ENCODE measurements around the gene DEFB132. TPM values are rescaled to one million over a fixed set of nuclear protein-coding genes. Genes with fewer than 3 reads are reported as not detected.

Gene DEFB132
- total RNA-seq, 1 donor from 2014 or later, result not detected

GRCh38 chr20:276620-277495 is 19.3 kb downstream of the DEFB132 start:
- H3K27ac Mint-ChIP-seq, result no peak overlapping the region
- peaks cover 3% of the 10 kb centered on the region for H3K9me3 Mint-ChIP-seq
- TF ChIP-seq, protein P1, sequence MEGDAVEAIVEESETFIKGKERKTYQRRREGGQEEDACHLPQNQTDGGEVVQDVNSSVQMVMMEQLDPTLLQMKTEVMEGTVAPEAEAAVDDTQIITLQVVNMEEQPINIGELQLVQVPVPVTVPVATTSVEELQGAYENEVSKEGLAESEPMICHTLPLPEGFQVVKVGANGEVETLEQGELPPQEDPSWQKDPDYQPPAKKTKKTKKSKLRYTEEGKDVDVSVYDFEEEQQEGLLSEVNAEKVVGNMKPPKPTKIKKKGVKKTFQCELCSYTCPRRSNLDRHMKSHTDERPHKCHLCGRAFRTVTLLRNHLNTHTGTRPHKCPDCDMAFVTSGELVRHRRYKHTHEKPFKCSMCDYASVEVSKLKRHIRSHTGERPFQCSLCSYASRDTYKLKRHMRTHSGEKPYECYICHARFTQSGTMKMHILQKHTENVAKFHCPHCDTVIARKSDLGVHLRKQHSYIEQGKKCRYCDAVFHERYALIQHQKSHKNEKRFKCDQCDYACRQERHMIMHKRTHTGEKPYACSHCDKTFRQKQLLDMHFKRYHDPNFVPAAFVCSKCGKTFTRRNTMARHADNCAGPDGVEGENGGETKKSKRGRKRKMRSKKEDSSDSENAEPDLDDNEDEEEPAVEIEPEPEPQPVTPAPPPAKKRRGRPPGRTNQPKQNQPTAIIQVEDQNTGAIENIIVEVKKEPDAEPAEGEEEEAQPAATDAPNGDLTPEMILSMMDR (IDR thresholded peaks at IDR 0.05; ENCODE audit: unreplicated experiment), result no peak
- peaks cover 2% of the 10 kb centered on the region for H3K4me1 Mint-ChIP-seq
- DNase-seq (ENCODE audit: low spot score in 2 of 2, unreplicated experiment in 2 of 2), result no peak
- no peaks in the 10 kb centered on the region for H3K27me3 Mint-ChIP-seq (ENCODE audit: low read depth)
- peaks cover 59% of the 10 kb centered on the region for H3K36me3 Mint-ChIP-seq
- H3K4me3 Mint-ChIP-seq, result no peak overlapping the region

DNA sequence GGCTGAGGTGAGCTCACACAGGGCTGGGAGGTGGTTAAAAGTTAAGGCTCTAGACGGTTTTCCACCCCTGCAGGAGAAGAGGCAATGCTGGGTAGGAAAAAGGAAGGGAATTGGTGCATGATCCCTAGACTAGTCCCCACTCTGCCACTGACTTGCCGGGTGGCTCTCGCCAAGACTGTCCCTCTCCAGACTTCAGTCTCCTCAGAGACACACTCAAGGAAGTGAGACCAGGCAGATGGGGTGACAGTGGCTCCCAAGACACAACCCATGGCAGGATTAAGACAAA is 19.9 kb downstream of the DEFB132 start:
- TF ChIP-seq, protein P1 (IDR thresholded peaks at IDR 0.05; ENCODE audit: unreplicated experiment), result no peak
- H3K27me3 Mint-ChIP-seq (ENCODE audit: low read depth), result no peaks in the 10 kb centered on the region
- DNase-seq (ENCODE audit: low spot score in 2 of 2, unreplicated experiment in 2 of 2), result no peak
- H3K4me1 Mint-ChIP-seq, result peaks cover 2% of the 10 kb centered on the region
- H3K27ac Mint-ChIP-seq, result no peak overlapping the region
- H3K4me3 Mint-ChIP-seq, result no peak overlapping the region
- peaks cover 3% of the 10 kb centered on the region for H3K9me3 Mint-ChIP-seq
- H3K36me3 Mint-ChIP-seq, result peaks cover 62% of the 10 kb centered on the region

GRCh38 chr20:278181-278580 is 20.7 kb downstream of the DEFB132 start:
- Mint-ChIP-seq H3K9me3 (peaks cover 3% of the 10 kb centered on the region), H3K27me3 (ENCODE audit: low read depth) (no peaks in the 10 kb centered on the region), H3K4me3 (no peak overlapping the region), H3K36me3 (peaks cover 57% of the 10 kb centered on the region), H3K4me1 (peaks cover 2% of the 10 kb centered on the region), H3K27ac (no peak overlapping the region)
- TF ChIP-seq, protein P1 (IDR thresholded peaks at IDR 0.05; ENCODE audit: unreplicated experiment), result no peak
- no peak for DNase-seq (ENCODE audit: low spot score in 2 of 2, unreplicated experiment in 2 of 2)

GRCh38 chr20:278607-279571 is 21.4 kb downstream of the DEFB132 start:
- Mint-ChIP-seq H3K4me3 (no peak overlapping the region), H3K36me3 (peaks cover 57% of the 10 kb centered on the region), H3K27ac (no peak overlapping the region), H3K27me3 (ENCODE audit: low read depth) (no peaks in the 10 kb centered on the region), H3K9me3 (peaks cover 3% of the 10 kb centered on the region), H3K4me1 (peaks cover 2% of the 10 kb centered on the region)
- TF ChIP-seq, protein P1 (IDR thresholded peaks at IDR 0.05; ENCODE audit: unreplicated experiment), result no peak
- no peak for DNase-seq (ENCODE audit: low spot score in 2 of 2, unreplicated experiment in 2 of 2)

DNA sequence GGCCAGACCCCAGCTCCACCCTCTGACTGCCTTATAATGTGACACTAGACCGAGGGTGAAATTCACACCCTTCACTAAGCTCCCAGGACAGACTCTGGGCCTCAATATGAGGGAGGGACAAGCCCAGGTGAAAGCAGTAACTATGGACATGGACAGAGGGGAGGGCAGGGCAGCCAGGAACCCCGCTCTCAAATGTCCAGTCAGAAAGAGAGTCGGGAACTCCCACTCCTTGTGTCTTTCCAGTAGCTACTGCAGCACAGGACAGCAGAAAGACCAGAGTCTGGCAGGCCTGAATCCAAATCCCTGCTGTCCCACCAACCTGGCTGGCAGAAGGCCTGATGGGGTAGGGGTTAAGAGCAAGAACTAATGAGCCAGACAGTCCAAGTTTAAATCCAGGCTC is 26.6 kb downstream of the DEFB132 start:
- Mint-ChIP-seq H3K4me1 (peaks cover 5% of the 10 kb centered on the region), H3K9me3 (no peaks in the 10 kb centered on the region), H3K36me3 (peaks cover 32% of the 10 kb centered on the region), H3K27ac (no peak overlapping the region), H3K4me3 (no peak overlapping the region), H3K27me3 (ENCODE audit: low read depth) (no peaks in the 10 kb centered on the region)
- TF ChIP-seq, protein P1 (IDR thresholded peaks at IDR 0.05; ENCODE audit: unreplicated experiment), result no peak
- DNase-seq (ENCODE audit: low spot score in 2 of 2, unreplicated experiment in 2 of 2), result no peak

All from mesothelial cell of epicardium (in vitro differentiated cells).